GM18526 (cell line): Measurements from ENCODE around the gene TAS2R60.

Experiments used
- POLR2A ChIP-seq: IDR thresholded peaks from 3 replicates; pipeline ENCODE4 v1.6.1; 2011; ENCODE audit not compliant: insufficient read length; ENCODE audit errors: extremely low read depth

The TAS2R60 gene

DNA sequence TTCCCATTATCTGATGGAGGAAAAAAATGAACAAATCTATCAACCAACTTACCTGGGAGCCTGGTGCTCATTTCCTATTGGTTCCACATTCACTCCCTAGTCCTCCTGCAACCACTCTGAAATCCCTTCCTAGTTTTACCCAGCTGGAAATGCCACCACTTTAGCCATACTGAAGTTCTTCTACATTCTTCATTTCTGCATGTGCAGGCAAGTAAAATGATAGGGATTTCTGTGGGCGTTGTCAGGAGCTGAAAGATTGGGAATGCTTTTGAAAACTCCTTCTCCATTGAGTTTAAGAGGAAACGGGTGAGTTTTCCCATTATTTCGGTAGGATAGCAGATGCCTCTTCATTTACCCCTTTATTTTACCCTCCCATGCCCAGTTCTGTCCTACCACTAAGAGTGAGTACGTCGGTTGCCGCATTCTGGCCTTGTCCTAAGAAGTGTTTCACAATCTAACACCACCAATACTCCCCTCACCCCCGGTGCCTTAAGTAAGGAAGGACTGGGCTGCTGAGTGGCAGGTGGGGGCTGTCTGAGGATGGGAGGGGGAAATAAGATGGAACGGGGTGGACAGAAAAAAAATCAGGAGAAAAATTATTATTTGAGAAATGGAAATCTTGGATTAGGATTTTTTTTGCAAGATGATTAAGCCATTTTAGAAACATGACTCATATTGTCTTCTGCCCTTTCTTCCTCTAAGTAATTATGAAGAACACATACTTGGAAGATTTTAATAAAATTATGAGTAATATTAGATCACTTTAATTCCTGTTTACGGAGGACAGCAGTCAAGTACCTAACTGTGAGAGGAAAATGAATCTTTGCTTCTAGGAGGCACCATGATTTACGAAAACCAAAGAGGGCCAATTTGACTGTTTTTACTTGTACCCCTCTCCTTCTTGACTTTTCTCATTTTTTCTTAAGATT is 13.2 kb upstream of the TAS2R60 start:
- no peak for TF ChIP-seq POLR2A

GRCh38 chr7:143431109-143431508 is 12.1 kb upstream of the TAS2R60 start:
- no peak for TF ChIP-seq POLR2A

DNA sequence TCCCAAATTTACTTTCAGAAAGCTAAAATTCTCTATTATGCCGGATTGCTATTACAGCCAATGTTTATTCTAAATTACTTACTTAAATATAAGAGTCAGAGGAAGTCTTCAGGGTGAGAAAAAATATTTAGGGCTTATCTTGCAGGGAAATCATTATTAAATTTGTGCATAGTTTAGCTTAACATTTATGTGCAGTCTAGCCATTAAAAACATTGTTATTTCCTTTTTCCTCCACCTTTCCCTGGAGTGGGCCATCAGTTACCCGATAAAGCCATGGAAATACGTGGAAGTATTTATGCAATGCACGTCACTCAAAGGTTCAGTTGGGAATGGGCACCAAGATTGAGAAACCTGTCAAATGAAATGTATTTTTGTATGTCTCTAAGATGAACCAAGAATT is 9.5 kb upstream of the TAS2R60 start:
- TF ChIP-seq POLR2A, result no peak

DNA sequence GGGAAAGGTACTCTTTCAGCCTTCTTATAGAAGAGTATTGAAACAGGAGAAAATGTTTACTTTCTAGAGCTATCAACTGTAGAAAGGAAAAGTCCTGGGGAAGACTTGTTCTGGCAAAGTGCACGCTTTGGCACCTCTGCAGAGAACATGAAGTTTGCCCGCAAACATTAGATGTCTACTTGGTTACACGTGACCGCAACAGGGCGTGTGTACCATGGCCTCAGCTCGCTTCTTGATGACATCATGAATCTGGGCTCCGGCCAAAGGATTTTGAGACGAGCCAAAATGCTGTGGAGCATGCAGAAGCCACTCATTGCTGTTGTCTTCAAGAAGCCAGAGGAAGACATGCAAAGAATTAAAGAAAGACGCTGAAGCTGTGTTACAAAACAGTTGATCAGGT is 8.6 kb upstream of the TAS2R60 start:
- no peak for TF ChIP-seq POLR2A

- no peak for TF ChIP-seq POLR2A
Observed at GRCh38 chr7:143435266-143435665, 8.0 kb upstream of the TAS2R60 start.

DNA sequence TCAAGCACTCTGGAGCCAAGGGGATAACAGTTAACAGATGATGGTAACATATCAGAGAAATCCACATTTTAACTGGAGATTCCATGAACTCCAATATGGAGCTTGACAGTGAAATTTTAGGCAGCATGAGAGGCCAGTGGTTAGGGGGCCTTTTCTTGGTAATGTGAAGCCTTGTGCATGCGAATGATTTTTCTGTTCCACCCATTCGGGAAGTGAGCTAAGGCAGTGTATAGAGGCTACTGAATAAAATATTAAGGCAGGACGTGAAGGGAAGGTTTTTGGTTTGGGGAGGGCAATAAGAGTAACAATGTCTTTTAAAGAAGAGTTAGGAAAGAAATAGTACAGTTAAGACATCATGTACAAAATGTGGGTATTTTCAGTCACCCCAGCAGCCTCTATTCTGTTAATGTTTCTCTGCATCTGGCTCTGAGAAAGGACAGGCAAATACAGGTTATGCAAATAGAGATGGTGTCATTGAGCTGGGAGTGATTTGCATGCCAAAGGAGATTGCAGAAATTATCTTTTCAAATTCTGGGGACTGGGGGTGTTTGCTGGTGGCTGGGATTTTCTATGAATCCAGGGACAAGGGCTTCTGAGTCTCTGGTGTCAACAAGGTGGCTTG is 6.8 kb upstream of the TAS2R60 start:
- no peak for TF ChIP-seq POLR2A

DNA sequence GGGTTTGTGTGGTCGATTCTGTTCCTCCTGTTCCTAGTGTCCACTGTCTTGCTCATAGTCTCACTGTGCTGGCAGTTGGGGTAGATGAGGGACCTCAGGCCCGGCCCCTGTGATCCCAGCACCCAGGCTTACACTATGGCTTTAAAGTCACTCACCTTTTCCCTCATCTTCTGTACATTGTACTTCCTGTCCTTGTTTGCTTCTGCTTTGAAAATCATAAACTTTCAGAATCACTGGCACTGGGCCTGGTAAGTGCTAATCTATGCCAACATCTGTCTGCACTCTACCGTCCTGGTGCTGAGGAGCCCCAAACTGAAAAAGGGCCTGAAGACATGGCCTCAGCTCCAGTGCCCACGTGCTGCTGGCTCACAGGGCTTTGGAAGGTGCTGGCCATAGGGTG is 5.7 kb upstream of the TAS2R60 start:
- TF ChIP-seq POLR2A, result no peak

DNA sequence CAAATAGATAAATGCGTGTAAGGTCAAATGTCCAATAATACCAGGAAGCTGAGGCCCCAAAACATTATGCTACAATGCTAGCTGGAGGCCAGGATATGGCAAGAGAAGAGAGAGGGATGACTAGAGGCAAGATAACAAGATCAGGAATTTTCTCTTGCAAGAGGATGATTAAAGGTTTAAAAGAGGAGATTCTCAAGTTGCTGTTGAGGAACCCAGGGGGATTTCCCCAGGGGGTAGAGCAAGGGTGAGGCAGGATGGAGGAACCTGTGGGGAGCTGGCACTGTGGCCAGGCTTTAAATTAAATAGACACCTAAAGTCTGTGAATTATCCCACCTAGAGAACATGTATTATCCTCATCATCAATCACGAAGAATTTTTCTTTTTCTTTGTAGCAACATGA is 3.4 kb upstream of the TAS2R60 start:
- no peak for TF ChIP-seq POLR2A

GRCh38 chr7:143444063-143444782 is 970 bp downstream of the TAS2R60 start:
- no peak for TF ChIP-seq POLR2A

DNA sequence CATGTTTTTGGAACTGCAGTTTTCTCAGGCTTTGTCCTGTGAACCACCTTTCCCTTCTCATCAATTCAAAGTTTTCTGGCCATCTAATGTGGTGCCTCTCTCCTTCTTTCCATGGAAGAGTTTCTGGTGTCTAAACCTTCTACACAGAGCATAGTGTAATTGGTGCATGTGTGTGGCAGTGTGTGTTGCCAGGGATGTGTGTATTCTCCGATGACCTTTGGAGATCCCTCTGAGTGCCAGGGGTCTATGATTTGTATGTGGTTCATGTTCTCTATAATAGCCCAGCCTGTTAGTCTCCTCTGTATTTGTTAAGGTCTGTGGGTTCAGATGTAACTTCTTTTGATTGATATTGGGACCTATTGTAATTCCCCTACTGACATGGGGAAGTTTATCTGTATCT is 1.5 kb downstream of the TAS2R60 start:
- no peak for TF ChIP-seq POLR2A

DNA sequence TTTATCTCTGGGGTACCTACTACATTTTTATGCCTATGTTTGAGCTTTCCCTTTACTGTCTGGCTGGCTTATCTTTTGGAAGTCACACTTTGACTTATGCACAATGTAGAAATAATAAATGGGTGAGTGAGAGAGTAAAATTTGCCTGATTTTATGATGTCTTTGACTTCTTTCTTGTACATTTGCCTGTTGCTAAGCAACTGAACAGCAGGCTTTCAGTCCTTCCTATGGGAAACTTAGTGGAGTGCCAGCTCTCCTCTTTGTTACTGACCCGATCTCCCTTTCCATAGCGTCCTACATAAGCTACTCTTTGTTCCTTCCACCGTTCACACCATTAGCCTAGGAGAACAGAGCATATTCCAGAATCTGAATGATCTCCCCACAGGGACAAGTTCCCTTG is 4.2 kb downstream of the TAS2R60 start:
- no peak for TF ChIP-seq POLR2A

- TF ChIP-seq POLR2A, result no peak
Observed at GRCh38 chr7:143448429-143448828, 5.2 kb downstream of the TAS2R60 start.

GRCh38 chr7:143449793-143450192 is 6.5 kb downstream of the TAS2R60 start:
- no peak for TF ChIP-seq POLR2A

- TF ChIP-seq POLR2A, result no peak
Observed at GRCh38 chr7:143451122-143451521, 7.9 kb downstream of the TAS2R60 start.

DNA sequence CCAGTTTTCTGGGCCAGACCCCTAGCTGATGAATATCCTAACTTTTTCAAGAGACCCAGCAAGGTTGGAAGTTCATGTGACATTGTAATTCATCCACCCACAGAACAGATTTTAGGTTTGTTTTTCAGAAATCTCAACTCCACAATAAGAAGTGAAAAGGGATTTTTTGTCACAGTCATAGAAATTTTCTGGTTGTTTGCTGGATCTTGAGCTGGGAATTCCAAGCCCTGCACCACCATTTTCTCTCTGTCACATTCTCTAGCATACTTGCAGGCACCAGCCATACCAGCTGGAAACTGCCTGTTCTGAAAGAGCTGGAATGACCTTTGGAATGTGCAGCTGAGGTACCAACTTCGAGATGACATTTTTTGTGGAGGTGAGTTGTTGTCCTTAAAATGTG is 8.5 kb downstream of the TAS2R60 start:
- TF ChIP-seq POLR2A, result no peak

DNA sequence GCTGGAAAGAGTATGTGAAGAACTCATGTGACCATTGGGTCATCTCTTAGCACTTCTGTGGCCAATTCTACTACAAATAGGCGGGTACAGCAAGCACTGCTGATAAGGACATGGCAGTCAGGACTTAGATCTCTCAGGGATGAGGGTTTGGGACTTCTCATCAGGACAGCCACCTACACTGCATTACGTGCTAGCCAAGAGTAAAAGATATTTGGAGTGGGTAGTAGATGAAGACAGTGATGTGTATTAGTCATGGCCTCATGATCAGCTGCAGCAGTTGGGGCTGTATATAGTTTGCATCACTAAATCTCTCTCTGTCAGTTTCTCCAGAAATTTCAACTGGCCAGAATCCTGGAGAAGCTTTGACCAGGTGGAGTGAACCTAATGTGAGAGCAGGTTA is 9.2 kb downstream of the TAS2R60 start:
- TF ChIP-seq POLR2A, result no peak
